PC-9 (cell line): ENCODE data around the gene ARRB1.

Source experiments
- EZH2 ChIP-seq: fragments of 200-600 bp; sonication (generic); IDR thresholded peaks from 2 replicates; pipeline ENCODE4 v1.8.0; 2017; ENCODE audit warnings: antibody characterized with exemption, low read depth
- TF ChIP-seq, protein P1 (sequence below): fragments of 200-600 bp; sonication (generic); conservative IDR thresholded peaks from 2 replicates; pipeline ENCODE4 v1.6.1; 2017; ENCODE audit warnings: mixed run types, antibody characterized with exemption, mild to moderate bottlenecking, moderate library complexity

DNA sequence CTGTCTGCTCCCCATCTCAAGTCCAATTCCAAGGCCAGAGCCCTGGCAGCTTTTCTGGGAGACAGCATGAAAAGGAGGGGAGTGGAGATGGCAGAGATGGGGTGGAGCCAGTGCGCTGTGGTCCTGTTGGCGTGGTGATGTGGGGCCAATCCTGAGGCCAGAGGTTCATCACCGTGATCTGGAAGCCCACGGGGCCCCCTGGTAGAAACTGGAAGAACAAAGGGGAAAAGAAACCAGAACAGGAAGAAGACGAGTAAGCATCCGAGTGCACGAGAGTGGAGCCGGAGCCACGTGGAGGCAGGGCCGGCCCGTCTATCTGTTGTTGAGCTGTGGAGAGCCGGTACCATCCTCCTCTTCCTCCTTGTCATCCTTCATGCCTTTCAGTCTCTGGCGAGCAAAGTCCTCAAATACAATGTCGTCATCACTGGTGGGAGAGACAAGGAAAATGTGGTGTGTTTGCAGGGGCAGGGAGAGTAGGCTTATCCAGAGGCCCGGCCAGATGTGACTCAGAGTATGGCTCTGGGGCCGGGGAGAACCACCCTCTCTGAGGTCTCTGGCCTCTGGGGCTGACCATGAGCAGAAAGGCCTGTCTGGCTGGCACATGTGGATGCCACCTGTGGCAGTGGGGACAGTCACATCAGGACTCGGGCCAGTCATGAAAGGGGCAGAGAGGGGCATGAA, 85.5 kb downstream of the ARRB1 start:
- TF ChIP-seq, protein P1, sequence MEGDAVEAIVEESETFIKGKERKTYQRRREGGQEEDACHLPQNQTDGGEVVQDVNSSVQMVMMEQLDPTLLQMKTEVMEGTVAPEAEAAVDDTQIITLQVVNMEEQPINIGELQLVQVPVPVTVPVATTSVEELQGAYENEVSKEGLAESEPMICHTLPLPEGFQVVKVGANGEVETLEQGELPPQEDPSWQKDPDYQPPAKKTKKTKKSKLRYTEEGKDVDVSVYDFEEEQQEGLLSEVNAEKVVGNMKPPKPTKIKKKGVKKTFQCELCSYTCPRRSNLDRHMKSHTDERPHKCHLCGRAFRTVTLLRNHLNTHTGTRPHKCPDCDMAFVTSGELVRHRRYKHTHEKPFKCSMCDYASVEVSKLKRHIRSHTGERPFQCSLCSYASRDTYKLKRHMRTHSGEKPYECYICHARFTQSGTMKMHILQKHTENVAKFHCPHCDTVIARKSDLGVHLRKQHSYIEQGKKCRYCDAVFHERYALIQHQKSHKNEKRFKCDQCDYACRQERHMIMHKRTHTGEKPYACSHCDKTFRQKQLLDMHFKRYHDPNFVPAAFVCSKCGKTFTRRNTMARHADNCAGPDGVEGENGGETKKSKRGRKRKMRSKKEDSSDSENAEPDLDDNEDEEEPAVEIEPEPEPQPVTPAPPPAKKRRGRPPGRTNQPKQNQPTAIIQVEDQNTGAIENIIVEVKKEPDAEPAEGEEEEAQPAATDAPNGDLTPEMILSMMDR, result no peak
- no peak for TF ChIP-seq EZH2
